SJCRH30 (cell line): ENCODE data around the gene PAN3. TPM values are rescaled to one million over a fixed set of nuclear protein-coding genes. Genes with fewer than 3 reads are reported as not detected.
"Not testable (repeated sequence)": the region's sequence is repeated elsewhere in the genome, so short reads cannot be mapped to it uniquely, and the experiment has no call there.

ENCODE experiments used
- DNase-seq, 2 experiments: peaks; one replicate each; pipeline ENCODE4 v3.0.0-alpha.2; 2015 to 2020
- H3K27ac ChIP-seq: fragments of 250-450 bp; sonication (Bioruptor Pico); 2 replicates; pipeline ENCODE4 v1.5.1; 2020; ENCODE audit warnings: mild to moderate bottlenecking, moderate library complexity
- H3K27me3 ChIP-seq: fragments of 250-450 bp; sonication (Bioruptor Pico); 2 replicates; pipeline ENCODE4 v1.5.1; 2020; ENCODE audit warnings: mild to moderate bottlenecking, moderate library complexity
- H3K36me3 ChIP-seq: fragments of 250-450 bp; sonication (Bioruptor Pico); 2 replicates; pipeline ENCODE4 v1.5.1; 2020; ENCODE audit warnings: mild to moderate bottlenecking, moderate library complexity
- H3K4me1 ChIP-seq: fragments of 250-450 bp; sonication (Bioruptor Pico); 2 replicates; pipeline ENCODE4 v1.5.1; 2020; ENCODE audit warnings: mild to moderate bottlenecking, moderate library complexity
- H3K4me3 ChIP-seq: fragments of 250-450 bp; sonication (Bioruptor Pico); 2 replicates; pipeline ENCODE4 v1.5.1; 2020; ENCODE audit warnings: mild to moderate bottlenecking, moderate library complexity
- H3K9me3 ChIP-seq: fragments of 250-450 bp; sonication (Bioruptor Pico); replicated peaks from 2 replicates; pipeline ENCODE4 v1.5.1; 2020; ENCODE audit warnings: mild to moderate bottlenecking, moderate library complexity
- total RNA-seq: library from RNA; depleted of rRNA; stranded (reverse); fragments of >200 nt; shearing (Covaris generic); gene quantifications from 2 replicates; pipeline ENCODE4 v1.2.3, GENCODE V29; 2014; rRNA removed

PAN3 gene
- 28.7 and 33.4 TPM in 2 replicates for total RNA-seq

- 0 out of 2 replicates have a peak, but pooled peaks cover 7% of the 10 kb centered on the region for H3K4me1 ChIP-seq
- DNase-seq = peak; percentile 93 to 94
- H3K27me3 ChIP-seq = no peaks in the 10 kb centered on the region
- no peaks in the 10 kb centered on the region for H3K9me3 ChIP-seq
- peak within 1 kb of the TSS; percentile 99 for H3K4me3 ChIP-seq
- peak within 1 kb of the TSS; percentile 97 for H3K27ac ChIP-seq
- H3K36me3 ChIP-seq = no peaks in the 10 kb centered on the region
Observed at GRCh38 chr13:28138012-28138755, at the start of gene PAN3. TSS of gene PAN3 (plus strand) at chr13:28138545. CDS start at chr13:28138658, 113 bp downstream.

DNA sequence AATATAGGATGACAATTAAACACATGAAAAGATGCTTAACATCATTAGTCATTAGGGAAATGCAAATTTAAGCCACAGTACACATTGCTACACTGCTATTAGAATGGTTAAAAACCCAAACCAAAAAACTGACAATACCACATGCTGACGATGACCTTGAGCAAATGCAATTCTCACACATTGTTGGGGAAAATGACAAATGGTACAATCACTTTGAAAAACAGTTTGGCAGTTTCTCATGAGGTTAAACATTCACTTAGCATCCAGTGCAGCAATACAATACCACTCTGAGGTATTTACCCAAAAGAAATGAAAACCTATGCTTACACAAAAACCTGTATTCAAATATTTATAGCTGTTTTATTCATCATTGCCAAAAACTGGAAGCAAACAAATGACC is 49.3 kb upstream of the PAN3 start:
- H3K4me1 ChIP-seq = no peaks in the 10 kb centered on the region
- H3K4me3 ChIP-seq = no peak overlapping the region
- no peaks in the 10 kb centered on the region for H3K36me3 ChIP-seq
- H3K27me3 ChIP-seq = no peaks in the 10 kb centered on the region
- no peak overlapping the region for H3K27ac ChIP-seq
- no peaks in the 10 kb centered on the region for H3K9me3 ChIP-seq
- no peak for DNase-seq

DNA sequence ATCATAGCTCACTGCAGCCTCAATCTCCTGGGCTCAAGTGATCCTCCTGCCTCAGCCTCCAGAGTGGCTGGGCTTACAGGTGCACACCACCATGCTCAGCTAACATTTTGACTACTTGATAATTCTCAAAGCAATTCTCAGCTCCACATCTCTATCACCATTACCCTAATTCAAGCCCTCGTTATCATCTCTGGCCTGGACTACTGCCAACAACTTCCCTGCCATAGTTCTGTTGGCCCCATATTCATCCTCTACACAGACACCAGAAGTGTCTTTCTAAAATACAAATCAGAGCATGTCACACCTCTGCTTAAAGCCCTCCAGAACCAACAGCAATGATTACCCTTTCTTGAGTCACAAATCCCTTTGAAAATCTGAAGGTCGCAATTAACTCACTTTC is 45.9 kb upstream of the PAN3 start:
- no peak for DNase-seq
- H3K4me3 ChIP-seq = no peak overlapping the region
- no peak overlapping the region for H3K27ac ChIP-seq
- no peaks in the 10 kb centered on the region for H3K9me3 ChIP-seq
- H3K36me3 ChIP-seq = no peaks in the 10 kb centered on the region
- H3K27me3 ChIP-seq = peaks cover 5% of the 10 kb centered on the region; the same call in 1 of the 2 replicates
- H3K4me1 ChIP-seq = no peaks in the 10 kb centered on the region

DNA sequence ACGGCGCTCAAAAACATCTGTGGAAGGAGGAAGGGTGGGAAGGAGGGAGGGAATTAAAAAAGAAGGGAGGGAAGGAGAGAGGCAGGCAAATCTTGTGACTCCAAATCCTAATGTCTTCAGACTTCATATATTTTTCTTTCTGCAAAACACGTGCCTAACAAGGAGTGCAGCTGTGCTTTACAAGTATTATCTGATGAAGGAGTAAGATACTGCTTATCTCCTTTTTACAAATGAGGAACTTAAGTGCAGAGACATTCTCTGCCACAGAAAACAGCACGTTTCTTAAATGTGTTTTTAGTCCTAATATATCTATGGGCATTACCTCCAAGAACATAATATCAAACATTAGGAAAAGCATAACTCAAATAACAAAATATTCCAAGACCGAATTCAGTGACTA is 44.5 kb upstream of the PAN3 start:
- no peak overlapping the region for H3K27ac ChIP-seq
- DNase-seq = no peak
- no peak overlapping the region for H3K4me3 ChIP-seq
- no peaks in the 10 kb centered on the region for H3K4me1 ChIP-seq
- H3K27me3 ChIP-seq = peaks cover 7% of the 10 kb centered on the region; the same call in 1 of the 2 replicates
- no peaks in the 10 kb centered on the region for H3K36me3 ChIP-seq
- H3K9me3 ChIP-seq = no peaks in the 10 kb centered on the region

DNA sequence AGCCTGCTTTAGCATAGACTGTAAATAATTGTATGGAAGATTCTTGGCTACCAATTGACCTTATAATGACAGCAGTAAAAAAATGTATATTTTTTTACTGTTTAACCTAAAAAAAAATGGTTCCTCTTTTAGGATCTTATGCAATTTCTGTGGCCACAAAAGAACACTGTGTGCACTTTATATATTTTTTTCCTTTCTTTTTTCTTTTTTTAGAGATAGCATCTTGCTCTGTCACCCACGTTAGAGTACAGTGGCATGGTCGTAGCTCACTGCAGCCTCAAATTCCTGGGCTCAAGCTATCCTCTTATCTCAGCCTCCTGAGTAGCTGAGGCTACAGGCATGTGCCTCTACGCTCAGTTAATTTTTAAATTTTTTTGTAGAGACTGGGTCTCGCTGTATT is 44.0 kb upstream of the PAN3 start:
- Histone ChIP-seq H3K4me3 (no peak overlapping the region), H3K27ac (no peak overlapping the region), H3K36me3 (no peaks in the 10 kb centered on the region), H3K9me3 (no peaks in the 10 kb centered on the region), H3K27me3 (peaks cover 7% of the 10 kb centered on the region; the same call in 1 of the 2 replicates), H3K4me1 (no peaks in the 10 kb centered on the region)
- no peak for DNase-seq

- no peak overlapping the region for H3K27ac ChIP-seq
- no peaks in the 10 kb centered on the region for H3K36me3 ChIP-seq
- H3K9me3 ChIP-seq = no peaks in the 10 kb centered on the region; the same call in 1 of the 2 replicates
- H3K27me3 ChIP-seq = peaks cover 14% of the 10 kb centered on the region; the same call in 1 of the 2 replicates
- no peaks in the 10 kb centered on the region for H3K4me1 ChIP-seq
- H3K4me3 ChIP-seq = no peak overlapping the region
- no peak for DNase-seq
Observed at GRCh38 chr13:28097503-28097902, 40.8 kb upstream of the PAN3 start.

DNA sequence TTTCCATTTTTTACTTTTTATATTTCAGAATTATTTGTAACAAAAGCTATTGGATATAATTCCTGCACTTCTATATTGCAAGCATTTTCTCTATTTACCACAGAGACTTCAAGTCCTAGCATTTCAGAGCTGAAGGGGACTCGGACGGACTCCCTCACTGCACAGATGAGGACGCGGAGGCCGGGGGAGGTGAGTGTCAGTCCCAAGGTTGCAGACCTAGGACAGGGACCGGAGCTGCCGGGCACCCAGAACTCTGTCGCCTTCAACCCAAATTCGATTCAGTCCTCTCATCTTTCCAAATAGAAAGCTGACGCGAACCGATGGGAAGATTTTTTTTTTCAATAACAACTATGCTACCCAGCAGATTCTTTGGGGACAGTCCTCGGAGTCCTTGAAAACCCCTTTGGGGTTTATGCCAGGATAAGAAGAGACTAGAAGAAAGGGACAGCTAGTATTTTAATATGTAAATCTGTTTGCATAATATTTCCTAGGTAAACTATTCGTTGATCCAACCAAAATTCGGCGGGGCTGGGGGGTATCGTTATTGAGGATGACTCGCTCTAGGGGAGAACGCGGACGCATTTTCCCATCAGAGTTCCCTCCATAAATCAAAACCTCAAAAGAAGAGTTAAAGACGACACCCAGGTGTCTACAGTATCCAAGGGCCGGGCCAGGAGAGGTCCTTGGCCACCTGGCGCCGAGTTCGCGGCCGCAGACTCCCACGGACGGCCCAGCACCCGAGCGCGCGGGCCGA is 38.8 kb upstream of the PAN3 start:
- no peak overlapping the region for H3K4me3 ChIP-seq
- no peaks in the 10 kb centered on the region for H3K4me1 ChIP-seq
- no peak for DNase-seq
- no peaks in the 10 kb centered on the region; the same call in 1 of the 2 replicates for H3K9me3 ChIP-seq
- H3K36me3 ChIP-seq = no peaks in the 10 kb centered on the region
- no peak overlapping the region for H3K27ac ChIP-seq
- H3K27me3 ChIP-seq = peaks cover 14% of the 10 kb centered on the region; the same call in 1 of the 2 replicates

DNA sequence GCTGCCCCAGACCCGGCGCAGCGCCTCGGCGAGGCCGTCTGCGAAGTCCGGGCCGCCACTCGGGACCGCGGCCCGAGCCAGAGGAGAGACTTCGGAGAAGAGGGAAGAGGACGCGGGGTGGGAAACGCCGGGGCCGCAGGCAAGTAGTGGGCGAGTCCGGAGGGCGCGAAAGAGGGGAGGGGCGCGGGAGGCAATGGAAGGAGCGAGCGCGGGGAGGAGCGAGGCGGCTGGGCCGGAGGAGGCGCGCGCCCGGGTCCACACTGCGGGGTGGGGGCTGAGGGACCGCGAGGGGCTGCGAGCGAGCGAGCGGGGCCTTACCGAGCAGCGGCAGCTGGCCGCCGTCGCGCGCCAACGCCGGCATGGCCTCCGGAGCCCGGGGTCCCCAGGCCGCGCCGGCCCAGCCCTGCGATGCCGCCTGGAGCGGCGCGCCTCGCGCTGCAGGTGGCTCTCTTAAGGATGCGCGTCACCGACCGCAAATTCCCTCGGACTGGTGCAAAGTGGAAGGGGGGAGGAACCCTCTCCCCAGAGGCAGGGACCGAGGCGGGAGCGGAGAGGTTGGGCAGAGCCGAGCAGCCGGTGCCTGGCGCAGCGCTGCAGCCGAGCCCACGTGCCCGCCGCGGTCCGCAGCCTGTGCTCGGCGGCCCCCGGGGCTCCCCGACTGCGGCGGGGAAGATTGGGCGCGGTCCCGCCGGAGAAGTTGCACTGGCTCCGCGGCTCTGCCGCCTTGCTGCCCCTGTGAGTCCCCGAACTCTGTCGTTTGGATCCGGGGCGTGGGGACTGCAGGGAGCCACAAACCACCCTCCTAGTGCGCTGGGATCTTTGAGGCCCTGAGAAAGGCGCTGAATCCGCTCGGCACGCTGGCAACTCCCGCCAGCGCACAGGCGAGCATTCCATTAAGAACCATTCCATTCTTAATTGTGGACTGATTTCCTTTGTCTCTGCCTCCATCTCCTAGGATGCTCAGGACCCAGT is 37.9 kb upstream of the PAN3 start, which contains the start of gene FLT3:
Gene FLT3 (minus strand): TSS at position 427 of the 972 bp plus-strand sequence. CDS start 66 bp downstream, at position 361.
- peak within 1 kb of the TSS; percentile 35 for H3K4me3 ChIP-seq
- peaks cover 9% of the 10 kb centered on the region; the same call in 1 of the 2 replicates for H3K27me3 ChIP-seq
- H3K36me3 ChIP-seq = no peaks in the 10 kb centered on the region
- no peak within 1 kb of the TSS for H3K27ac ChIP-seq
- H3K4me1 ChIP-seq = no peaks in the 10 kb centered on the region
- peak; percentile 19 to 32 for DNase-seq
- H3K9me3 ChIP-seq = no peaks in the 10 kb centered on the region; the same call in 1 of the 2 replicates

DNA sequence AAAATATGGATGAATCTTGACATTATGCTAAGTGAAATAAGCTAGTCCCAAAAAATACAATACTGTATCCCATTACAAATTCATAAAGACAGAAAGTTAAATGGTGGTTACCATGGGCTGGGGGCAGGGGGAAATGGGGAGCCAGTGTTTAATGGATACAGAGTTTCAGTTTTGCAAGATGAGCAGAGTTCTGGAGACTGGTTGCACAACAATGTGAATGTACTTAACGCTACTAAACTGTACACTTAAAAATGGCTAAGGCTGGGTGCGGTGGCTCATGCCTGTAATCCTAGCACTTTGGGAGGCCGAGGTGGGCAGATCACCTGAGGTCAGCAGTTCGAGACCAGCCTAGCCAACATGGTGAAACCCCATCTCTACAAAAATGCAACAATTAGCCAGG is 36.5 kb upstream of the PAN3 start:
- not testable (repeated sequence) for DNase-seq, H3K9me3 ChIP-seq

DNA sequence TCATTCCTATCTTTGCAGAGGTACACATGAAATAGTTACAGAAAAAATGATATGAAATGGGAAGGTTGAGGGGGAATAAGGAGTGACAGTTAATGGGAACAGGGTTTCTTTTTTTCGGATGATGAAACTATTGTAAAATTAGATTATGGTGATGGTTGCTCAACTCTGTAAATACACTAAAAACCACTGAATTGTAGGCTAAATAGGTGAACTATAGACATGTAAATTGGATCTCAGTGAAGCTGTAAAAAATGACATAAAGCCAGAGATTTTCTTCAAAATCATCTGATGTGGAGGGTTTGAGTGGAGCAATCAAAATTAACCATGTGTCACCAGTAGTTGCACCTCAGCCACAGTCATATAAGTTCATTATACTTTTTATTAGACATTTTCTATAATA is 31.4 kb upstream of the PAN3 start:
- Histone ChIP-seq H3K27ac (no peak overlapping the region), H3K4me1 (no peaks in the 10 kb centered on the region), H3K9me3 (no peaks in the 10 kb centered on the region), H3K27me3 (no peaks in the 10 kb centered on the region), H3K4me3 (no peak overlapping the region), H3K36me3 (no peaks in the 10 kb centered on the region)
- DNase-seq = no peak

More for the DNA sequence above, 36.5 kb upstream of the PAN3 start:
- not testable (repeated sequence) for H3K27me3 ChIP-seq, H3K4me3 ChIP-seq, H3K4me1 ChIP-seq, H3K36me3 ChIP-seq, H3K27ac ChIP-seq

- Histone ChIP-seq H3K4me1 (no peaks in the 10 kb centered on the region), H3K27me3 (no peaks in the 10 kb centered on the region), H3K9me3 (no peaks in the 10 kb centered on the region), H3K27ac (no peak overlapping the region), H3K4me3 (no peak overlapping the region), H3K36me3 (no peaks in the 10 kb centered on the region)
- no peak for DNase-seq
Observed at GRCh38 chr13:28110414-28110813, 27.9 kb upstream of the PAN3 start.

GRCh38 chr13:28116736-28117135 is 21.6 kb upstream of the PAN3 start:
- Histone ChIP-seq H3K4me1 (no peaks in the 10 kb centered on the region), H3K4me3 (no peak overlapping the region), H3K36me3 (no peaks in the 10 kb centered on the region), H3K9me3 (no peaks in the 10 kb centered on the region), H3K27me3 (no peaks in the 10 kb centered on the region), H3K27ac (no peak overlapping the region)
- no peak for DNase-seq

DNA sequence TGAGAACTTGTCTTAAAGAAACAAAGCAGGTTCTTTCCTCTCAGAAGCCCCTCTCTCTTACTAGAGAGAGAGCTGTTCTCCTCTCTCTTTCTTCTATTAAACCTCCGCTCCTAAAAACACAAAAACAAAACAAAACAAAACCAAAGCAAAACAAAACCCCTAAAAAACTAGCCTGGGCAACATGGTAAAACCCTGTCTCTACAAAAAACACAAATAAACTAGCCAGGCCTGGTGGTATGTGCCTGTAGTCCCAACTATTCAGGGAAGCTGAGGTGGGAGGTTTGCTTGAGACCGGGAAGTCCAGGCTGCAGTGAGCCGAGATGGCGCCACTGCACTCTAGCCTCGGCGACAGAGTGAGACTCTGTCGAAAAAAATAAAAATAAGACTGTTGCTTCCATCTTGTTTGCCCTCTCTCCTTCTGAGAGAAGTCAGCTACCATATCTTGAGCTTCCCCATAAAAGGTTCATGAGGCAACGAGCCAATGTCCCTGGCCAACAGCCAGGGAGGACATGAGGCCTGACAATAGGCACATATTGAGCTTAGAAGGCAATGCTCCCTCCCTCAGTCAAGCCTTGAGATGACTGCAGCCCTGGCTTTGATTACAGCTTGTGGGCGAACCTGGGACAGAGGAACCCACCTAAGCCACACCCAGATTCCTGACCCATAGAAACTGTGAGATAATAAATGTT is 20.5 kb upstream of the PAN3 start:
- Histone ChIP-seq H3K27ac (no peak overlapping the region), H3K27me3 (no peaks in the 10 kb centered on the region), H3K9me3 (no peaks in the 10 kb centered on the region), H3K4me1 (no peaks in the 10 kb centered on the region), H3K36me3 (no peaks in the 10 kb centered on the region), H3K4me3 (no peak overlapping the region)
- DNase-seq = peak in 1 of 2 experiments; percentile 34

DNA sequence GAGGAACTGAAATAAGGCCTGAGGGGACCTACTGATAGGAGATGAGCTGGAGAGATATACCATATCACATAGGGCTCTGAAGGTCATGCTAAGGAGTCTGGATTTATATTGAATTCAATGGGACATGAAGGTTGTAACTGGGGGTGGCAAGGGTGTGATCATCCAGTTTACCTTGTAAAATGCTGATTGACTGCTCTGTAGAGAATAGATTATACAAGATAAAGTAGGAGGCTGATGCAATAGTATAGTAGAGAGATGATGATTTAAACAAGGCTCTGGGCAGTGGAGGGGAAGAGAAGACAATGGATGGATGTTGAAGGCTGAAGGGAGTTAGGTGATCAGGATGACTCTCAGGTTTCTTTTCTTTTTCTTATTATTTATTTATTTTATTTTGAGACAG is 18.0 kb upstream of the PAN3 start:
- Histone ChIP-seq H3K36me3 (no peaks in the 10 kb centered on the region), H3K27me3 (no peaks in the 10 kb centered on the region), H3K27ac (no peak overlapping the region), H3K4me1 (no peaks in the 10 kb centered on the region), H3K4me3 (no peak overlapping the region), H3K9me3 (no peaks in the 10 kb centered on the region)
- DNase-seq = no peak
